GM12891 (cell line): ENCODE data around the gene PSME3IP1.

Source experiments
- POLR2A ChIP-seq: IDR thresholded peaks from 2 replicates; pipeline ENCODE4 v1.6.1; 2011; ENCODE audit warnings: low read depth, low read length, control low read depth
- POLR2AphosphoS5 ChIP-seq: IDR thresholded peaks from 2 replicates; pipeline ENCODE4 v1.6.1; 2011; ENCODE audit warnings: low read depth, low read length, control low read depth
- SPI1 ChIP-seq: IDR thresholded peaks from 2 replicates; pipeline ENCODE4 v1.6.1; 2011; ENCODE audit warnings: low read depth, low read length, control low read depth

GRCh38 chr16:57125969-57126368 is 59.9 kb downstream of the PSME3IP1 start:
- TF ChIP-seq POLR2AphosphoS5 = no peak
- no peak for TF ChIP-seq POLR2A
- TF ChIP-seq SPI1 = no peak
